Astrocyte of the cerebellum (primary cell): ENCODE measurements around the gene SPEM2.

Experiments
- DNase-seq: peaks from one replicate; pipeline ENCODE4 v3.0.0-alpha.2; 2011; ENCODE audit warnings: low read depth
- H3K4me3 ChIP-seq: 2 replicates; pipeline ENCODE4 v1.5.1; 2011; ENCODE audit warnings: mild to moderate bottlenecking, low read depth, low read length, moderate library complexity
- CTCF ChIP-seq: IDR thresholded peaks from 2 replicates; pipeline ENCODE4 v1.5.1; 2012; ENCODE audit warnings: low read length, low read depth, moderate library complexity, mild to moderate bottlenecking; ENCODE audit errors: missing control alignments
- in situ Hi-C: cut with HindIII; loops from 2 replicates; pipeline ENCODE4 v1.10.0; 2017; ENCODE audit warnings: low sequenced_read_pairs

The SPEM2 gene

GRCh38 chr17:7418472-7419152 is 6.8 kb upstream of the SPEM2 start:
- no peak for DNase-seq
- TF ChIP-seq CTCF: no peak
- in situ Hi-C loops: no loop called here
- H3K4me3 ChIP-seq: no peak overlapping the region

GRCh38 chr17:7419819-7420610 is 5.4 kb upstream of the SPEM2 start, which contains the start of gene SPEM1:
TSS of gene SPEM1 (plus strand) at chr17:7420324. CDS start at chr17:7420385, 61 bp downstream.
- no peak for TF ChIP-seq CTCF
- in situ Hi-C loops: no loop called here
- no peak within 1 kb of the TSS for H3K4me3 ChIP-seq
- no peak for DNase-seq

GRCh38 chr17:7421186-7421585 is 4.2 kb upstream of the SPEM2 start:
- no peak for TF ChIP-seq CTCF
- H3K4me3 ChIP-seq: no peak overlapping the region
- in situ Hi-C loops: no loop called here

GRCh38 chr17:7423679-7424078 is 1.7 kb upstream of the SPEM2 start:
- no peak for TF ChIP-seq CTCF
- H3K4me3 ChIP-seq: no peak overlapping the region
- in situ Hi-C loops: no loop called here
- no peak for DNase-seq

More at GRCh38 chr17:7421186-7421585, 4.2 kb upstream of the SPEM2 start:
- no peak for DNase-seq

GRCh38 chr17:7425756-7426155 is 340 bp downstream of the SPEM2 start:
- in situ Hi-C loops: no loop called here
- no peak for TF ChIP-seq CTCF
- no peak overlapping the region for H3K4me3 ChIP-seq
- no peak for DNase-seq

GRCh38 chr17:7426203-7426863 is 917 bp downstream of the SPEM2 start:
- DNase-seq: no peak
- no peak for TF ChIP-seq CTCF
- in situ Hi-C loops: no loop called here
- no peak overlapping the region for H3K4me3 ChIP-seq
